ENCODE results near the gene ARL4C. TPM values are rescaled to one million over a fixed set of nuclear protein-coding genes. Genes with fewer than 3 reads are reported as not detected.

The ARL4C gene
- total RNA-seq, 1 experiment from 2014 or later: 151 TPM

- no peak for DNase-seq (ENCODE audit: low read depth, low spot score)
- in situ Hi-C loops (cut with HindIII; ENCODE audit: low pct_unique_long_range_greater_than_20kb, low sequenced_read_pairs): no loop called here
- Histone ChIP-seq H3K9me3 (ENCODE audit: control insufficient read depth, insufficient read depth, low read depth, low read length) (no peaks in the 10 kb centered on the region), H3K27ac (ENCODE audit: low read length) (peak overlapping the region; percentile 91), H3K36me3 (ENCODE audit: control insufficient read depth, insufficient read depth, low read length) (peaks cover 7% of the 10 kb centered on the region), H3K27me3 (ENCODE audit: control insufficient read depth, insufficient read depth, low read length) (no peaks in the 10 kb centered on the region), H3K4me1 (ENCODE audit: control insufficient read depth, insufficient read depth, low read length) (peaks cover 38% of the 10 kb centered on the region), H3K4me3 (ENCODE audit: low read depth in 2 of 2, low read length in 2 of 2) (peak overlapping the region; percentile 72 to 97)
- intact Hi-C loops (cut with micrococcal nuclease; ENCODE audit: unreplicated experiment): loop anchor here (5.0 kb wide), 3 partner anchors 127 to 357 kb away; no protein-coding TSS in a partner anchor
- TF ChIP-seq TCF7L2 (IDR thresholded peaks at IDR 0.05; ENCODE audit: low read depth, low read length) (peak; percentile 56), POLR2AphosphoS5 (IDR thresholded peaks at IDR 0.05; ENCODE audit: low read depth, low read length) (no peak; the same call in 1 of the 2 replicates), SIN3A (IDR thresholded peaks at IDR 0.05; ENCODE audit: borderline replicate concordance, insufficient read depth, low read depth, low read length) (peak; percentile 60; the same call in 1 of the 2 replicates)
- TF ChIP-seq, protein P1, sequence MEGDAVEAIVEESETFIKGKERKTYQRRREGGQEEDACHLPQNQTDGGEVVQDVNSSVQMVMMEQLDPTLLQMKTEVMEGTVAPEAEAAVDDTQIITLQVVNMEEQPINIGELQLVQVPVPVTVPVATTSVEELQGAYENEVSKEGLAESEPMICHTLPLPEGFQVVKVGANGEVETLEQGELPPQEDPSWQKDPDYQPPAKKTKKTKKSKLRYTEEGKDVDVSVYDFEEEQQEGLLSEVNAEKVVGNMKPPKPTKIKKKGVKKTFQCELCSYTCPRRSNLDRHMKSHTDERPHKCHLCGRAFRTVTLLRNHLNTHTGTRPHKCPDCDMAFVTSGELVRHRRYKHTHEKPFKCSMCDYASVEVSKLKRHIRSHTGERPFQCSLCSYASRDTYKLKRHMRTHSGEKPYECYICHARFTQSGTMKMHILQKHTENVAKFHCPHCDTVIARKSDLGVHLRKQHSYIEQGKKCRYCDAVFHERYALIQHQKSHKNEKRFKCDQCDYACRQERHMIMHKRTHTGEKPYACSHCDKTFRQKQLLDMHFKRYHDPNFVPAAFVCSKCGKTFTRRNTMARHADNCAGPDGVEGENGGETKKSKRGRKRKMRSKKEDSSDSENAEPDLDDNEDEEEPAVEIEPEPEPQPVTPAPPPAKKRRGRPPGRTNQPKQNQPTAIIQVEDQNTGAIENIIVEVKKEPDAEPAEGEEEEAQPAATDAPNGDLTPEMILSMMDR (IDR thresholded peaks at IDR 0.05): no peak
- TF ChIP-seq, protein P2, sequence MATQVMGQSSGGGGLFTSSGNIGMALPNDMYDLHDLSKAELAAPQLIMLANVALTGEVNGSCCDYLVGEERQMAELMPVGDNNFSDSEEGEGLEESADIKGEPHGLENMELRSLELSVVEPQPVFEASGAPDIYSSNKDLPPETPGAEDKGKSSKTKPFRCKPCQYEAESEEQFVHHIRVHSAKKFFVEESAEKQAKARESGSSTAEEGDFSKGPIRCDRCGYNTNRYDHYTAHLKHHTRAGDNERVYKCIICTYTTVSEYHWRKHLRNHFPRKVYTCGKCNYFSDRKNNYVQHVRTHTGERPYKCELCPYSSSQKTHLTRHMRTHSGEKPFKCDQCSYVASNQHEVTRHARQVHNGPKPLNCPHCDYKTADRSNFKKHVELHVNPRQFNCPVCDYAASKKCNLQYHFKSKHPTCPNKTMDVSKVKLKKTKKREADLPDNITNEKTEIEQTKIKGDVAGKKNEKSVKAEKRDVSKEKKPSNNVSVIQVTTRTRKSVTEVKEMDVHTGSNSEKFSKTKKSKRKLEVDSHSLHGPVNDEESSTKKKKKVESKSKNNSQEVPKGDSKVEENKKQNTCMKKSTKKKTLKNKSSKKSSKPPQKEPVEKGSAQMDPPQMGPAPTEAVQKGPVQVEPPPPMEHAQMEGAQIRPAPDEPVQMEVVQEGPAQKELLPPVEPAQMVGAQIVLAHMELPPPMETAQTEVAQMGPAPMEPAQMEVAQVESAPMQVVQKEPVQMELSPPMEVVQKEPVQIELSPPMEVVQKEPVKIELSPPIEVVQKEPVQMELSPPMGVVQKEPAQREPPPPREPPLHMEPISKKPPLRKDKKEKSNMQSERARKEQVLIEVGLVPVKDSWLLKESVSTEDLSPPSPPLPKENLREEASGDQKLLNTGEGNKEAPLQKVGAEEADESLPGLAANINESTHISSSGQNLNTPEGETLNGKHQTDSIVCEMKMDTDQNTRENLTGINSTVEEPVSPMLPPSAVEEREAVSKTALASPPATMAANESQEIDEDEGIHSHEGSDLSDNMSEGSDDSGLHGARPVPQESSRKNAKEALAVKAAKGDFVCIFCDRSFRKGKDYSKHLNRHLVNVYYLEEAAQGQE (IDR thresholded peaks at IDR 0.05; ENCODE audit: insufficient read depth in 1 of 2, low read depth in 2 of 2, low read length in 1 of 2): no peak
- BruUV-seq (replicated peaks): TSS peak; percentile 57
- ATAC-seq: no peak
- ChIA-PET CTCF (interaction anchor here (0.6 kb wide), 1 partner anchor 464 kb away, joined by 7 read pairs; no protein-coding TSS in a partner anchor), POLR2A (no interaction called here)
These were observed 2.3 kb downstream of the ARL4C start for GRCh38 chr2:234494361-234495250.

DNA sequence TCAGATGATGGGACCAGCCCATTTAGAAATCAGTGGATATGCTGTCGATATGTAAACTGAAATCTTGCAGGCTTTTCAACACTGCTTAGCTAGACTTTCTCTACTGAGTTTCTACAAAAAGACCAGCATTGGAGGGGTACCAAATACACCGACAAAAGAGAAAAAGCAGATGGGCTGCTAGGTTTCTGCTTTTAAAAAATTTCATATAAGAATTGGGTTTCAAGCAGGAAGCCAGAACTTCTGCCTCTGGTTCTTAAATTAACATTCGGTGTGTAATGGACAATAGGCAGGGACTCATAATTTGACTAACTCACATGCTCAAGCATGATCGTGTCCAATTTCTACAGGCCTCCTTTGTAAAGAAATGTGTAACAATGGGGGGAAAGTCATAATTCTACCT is 3.1 kb downstream of the ARL4C start:
- no peak for DNase-seq (ENCODE audit: low read depth, low spot score)
- peak overlapping the region; percentile 91 for H3K27ac ChIP-seq (ENCODE audit: low read length)
- ChIA-PET POLR2A (no interaction called here), CTCF (interaction anchor here (0.6 kb wide), 1 partner anchor 464 kb away, joined by 7 read pairs; no protein-coding TSS in a partner anchor)
- intact Hi-C loops (cut with micrococcal nuclease; ENCODE audit: unreplicated experiment) (loop anchor here (5.0 kb wide), 3 partner anchors 126 to 356 kb away; no protein-coding TSS in a partner anchor), in situ Hi-C loops (cut with HindIII; ENCODE audit: low pct_unique_long_range_greater_than_20kb, low sequenced_read_pairs) (no loop called here)
- H3K27me3 ChIP-seq (ENCODE audit: control insufficient read depth, insufficient read depth, low read length): no peaks in the 10 kb centered on the region
- TF ChIP-seq POLR2AphosphoS5 (IDR thresholded peaks at IDR 0.05; ENCODE audit: low read depth, low read length): peak; percentile 52; the same call in 1 of the 2 replicates
- TF ChIP-seq SIN3A (IDR thresholded peaks at IDR 0.05; ENCODE audit: borderline replicate concordance, insufficient read depth, low read depth, low read length): no peak
- no peaks in the 10 kb centered on the region for H3K9me3 ChIP-seq (ENCODE audit: control insufficient read depth, insufficient read depth, low read depth, low read length)
- ATAC-seq: no peak
- peaks cover 39% of the 10 kb centered on the region for H3K4me1 ChIP-seq (ENCODE audit: control insufficient read depth, insufficient read depth, low read length)
- peak overlapping the region; percentile 72 to 97 for H3K4me3 ChIP-seq (ENCODE audit: low read depth in 2 of 2, low read length in 2 of 2)
- peaks cover 7% of the 10 kb centered on the region for H3K36me3 ChIP-seq (ENCODE audit: control insufficient read depth, insufficient read depth, low read length)
- BruUV-seq (replicated peaks): no TSS peak

All from Panc1 (cell line).